B cell (primary cell): ENCODE measurements around the gene COL16A1. TPM values are rescaled to one million over a fixed set of nuclear protein-coding genes. Genes with fewer than 3 reads are reported as not detected.

Experiments used
- ATAC-seq: fragments of 200-7000 bp; cut with Tn5 transposase; one replicate; pipeline ENCODE4 v1.10.0; 2021; ENCODE audit warnings: low read depth, mild to moderate bottlenecking, moderate number of reproducible peaks, moderate library complexity
- CTCF ChIA-PET: fragments of 350-600 bp; sonication (Branson Sonifier 250); formaldehyde crosslinking; loops from one replicate; lab custom pipeline; 2021; ENCODE audit warnings: antibody characterized with exemption, inconsistent platforms; lab: Charles Lee
- POLR2A ChIA-PET: fragments of 350-600 bp; sonication (Branson Sonifier 250); formaldehyde crosslinking; loops from one replicate; lab custom pipeline; 2021; ENCODE audit warnings: antibody characterized with exemption; lab: Charles Lee
- DNase-seq: peaks from one replicate; pipeline ENCODE4 v3.0.0; 2013
- H2AFZ ChIP-seq: 2 replicates; pipeline ENCODE4 v1.6.1; 2012; ENCODE audit warnings: mild to moderate bottlenecking, low read depth, low read length; ENCODE audit not compliant: insufficient read depth, poor library complexity, severe bottlenecking
- H3K27ac ChIP-seq, 2 donors: 1 replicate in 1 of 2; 2 replicates in 1 of 2; pipeline ENCODE4 v1.5.1; 2012 to 2013; ENCODE audit warnings: low read length in 2 of 2, mild to moderate bottlenecking in 2 of 2, moderate library complexity in 1 of 2
- H3K27me3 ChIP-seq, 4 experiments: fragments of 200-600 bp in 1 of 4; sonication (generic) in 1 of 4; replicated peaks in 1 of 4; 1 replicate in 2 of 4; 2 replicates in 2 of 4; pipeline versions ENCODE4 v1.6.1 to v1.7.0; 2013 to 2016; ENCODE audit warnings: low read length in 3 of 4, mild to moderate bottlenecking in 2 of 4, mixed read lengths in 1 of 4, moderate library complexity in 1 of 4; ENCODE audit not compliant: insufficient read depth in 4 of 4, control insufficient read depth in 3 of 4; ENCODE audit errors: control extremely low read depth in 1 of 4
- H3K36me3 ChIP-seq, 2 experiments: replicated peaks in 1 of 2; 1 replicate in 1 of 2; 2 replicates in 1 of 2; pipeline versions ENCODE4 v1.6.1 to v1.7.1; 2013; ENCODE audit warnings: low read length in 1 of 2; ENCODE audit not compliant: insufficient read depth in 2 of 2, control insufficient read depth in 1 of 2; ENCODE audit errors: control extremely low read depth in 1 of 2, extremely low read depth in 1 of 2
- H3K4me1 ChIP-seq, 2 donors: fragments of 200-600 bp in 1 of 2; sonication (generic) in 1 of 2; 1 replicate in 1 of 2; 2 replicates in 1 of 2; pipeline versions ENCODE4 v1.5.1 to v1.6.1; 2013 to 2017; ENCODE audit warnings: low read length in 2 of 2; ENCODE audit not compliant: control insufficient read depth in 2 of 2, insufficient read depth in 2 of 2
- H3K4me2 ChIP-seq: replicated peaks from 2 replicates; pipeline ENCODE3; 2012; ENCODE audit warnings: mild to moderate bottlenecking, low read depth, low read length; ENCODE audit not compliant: poor library complexity, severe bottlenecking
- H3K4me3 ChIP-seq, 5 experiments: fragments of 200-600 bp in 1 of 5; sonication (generic) in 1 of 5; 1 replicate in 3 of 5; 2 replicates in 2 of 5; pipeline versions ENCODE4 v1.5.1 to v1.7.0; 2011 to 2016; ENCODE audit warnings: low read length in 4 of 5, mild to moderate bottlenecking in 4 of 5, low read depth in 2 of 5, control low read depth in 1 of 5, moderate library complexity in 1 of 5; ENCODE audit not compliant: insufficient read depth in 1 of 5; ENCODE audit errors: control extremely low read depth in 1 of 5, extremely low read depth in 1 of 5
- H3K79me2 ChIP-seq: fragments of 200-600 bp; sonication (generic); one replicate; pipeline ENCODE4 v1.6.0; 2016; ENCODE audit warnings: low read length; ENCODE audit not compliant: control insufficient read depth, insufficient read depth
- H3K9ac ChIP-seq: fragments of 200-600 bp; sonication (generic); 2 replicates; pipeline ENCODE4 v1.6.1; 2017; ENCODE audit warnings: mild to moderate bottlenecking, low read length, moderate library complexity
- H3K9me3 ChIP-seq, 3 donors: one replicate each; pipeline versions ENCODE4 v1.6.1 to v1.7.1; 2013; ENCODE audit warnings: low read length in 2 of 3; ENCODE audit not compliant: control insufficient read depth in 2 of 3, insufficient read depth in 1 of 3; ENCODE audit errors: control extremely low read depth in 1 of 3
- H4K20me1 ChIP-seq: 2 replicates; pipeline ENCODE4 v1.6.0; 2012; ENCODE audit warnings: mild to moderate bottlenecking, low read length; ENCODE audit not compliant: insufficient read depth, control insufficient read depth, poor library complexity, severe bottlenecking
- H3K27ac Mint-ChIP-seq: one replicate; pipeline ENCODE4 v1.8.0; 2021; ENCODE audit warnings: mixed read lengths
- H3K27me3 Mint-ChIP-seq: one replicate; pipeline ENCODE4 v1.8.0; 2021; ENCODE audit warnings: mixed read lengths
- H3K4me1 Mint-ChIP-seq: one replicate; pipeline ENCODE4 v1.8.0; 2021; ENCODE audit warnings: mixed read lengths
- H3K4me3 Mint-ChIP-seq: one replicate; pipeline ENCODE4 v1.8.0; 2021; ENCODE audit warnings: mixed read lengths
- H3K9me3 Mint-ChIP-seq: one replicate; pipeline ENCODE4 v1.8.0; 2022; ENCODE audit warnings: mixed read lengths; ENCODE audit not compliant: insufficient read depth
- EZH2 ChIP-seq: IDR thresholded peaks from 2 replicates; pipeline ENCODE4 v1.6.1; 2012; ENCODE audit warnings: borderline replicate concordance, low read depth, mild to moderate bottlenecking, moderate library complexity, low read length; ENCODE audit not compliant: insufficient read depth, poor library complexity, severe bottlenecking
- WGBS: methylation state at CpG from one replicate; pipeline ENCODE4 v1.1.5; 2013; ENCODE audit warnings: missing lambda C conversion rate; ENCODE audit not compliant: insufficient coverage; 5-methylcytosine and 5-hydroxymethylcytosine counted together
- intact Hi-C: fragments of 100-400 bp; cut with micrococcal nuclease; formaldehyde crosslinking; loops from one replicate; pipeline ENCODE4 v1.10.0; 2022
- polyA plus RNA-seq: library from polyadenylated mRNA; depleted of rRNA; stranded (reverse); fragments of >200 nt; gene quantifications from 2 replicates; pipeline ENCODE4 v1.2.3, GENCODE V29; 2012
- total RNA-seq, 2 donors: library from RNA; stranded (reverse); fragments of 120-200 nt in 1 of 2; gene quantifications; 1 replicate in 1 of 2; 2 replicates in 1 of 2; pipeline versions ENCODE4 v1.2.3 to v1.2.4, GENCODE V29; 2013 to 2022
- TF ChIP-seq, protein P1 (sequence below): fragments of 200-600 bp; IDR thresholded peaks from one replicate; pipeline ENCODE4 v1.8.0; 2022; ENCODE audit warnings: antibody characterized with exemption, mild to moderate bottlenecking

Gene COL16A1
- total and polyA plus RNA-seq, 2 donors (not counting 1 experiment from before 2014, with no cell fraction given) = 0.07 TPM; not detected in 1

DNA sequence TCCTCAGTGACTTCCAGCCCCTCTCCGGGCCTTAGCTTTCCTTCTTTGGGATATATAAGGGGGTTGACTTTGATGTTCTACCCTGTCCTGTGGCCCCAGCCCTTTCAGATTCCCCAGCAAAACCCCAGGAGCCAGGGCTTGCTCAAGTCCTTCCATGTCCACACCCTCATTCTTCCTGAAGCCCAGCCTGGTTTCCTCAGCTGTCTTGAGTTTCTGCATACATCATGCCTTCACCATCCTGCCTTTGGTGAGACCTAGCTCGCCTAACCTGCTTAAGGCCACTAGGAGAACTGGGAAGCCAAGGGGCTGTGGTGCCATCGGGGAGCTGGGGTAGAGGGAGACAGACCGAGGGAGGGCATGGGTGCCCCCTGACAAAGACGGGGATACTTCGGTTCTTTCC, 42.0 kb downstream of the COL16A1 start:
- no peak overlapping the region for H3K27ac ChIP-seq
- H2AFZ ChIP-seq = no peak overlapping the region
- 96% methylated on average over 4 of the region's 6 CpGs for WGBS
- H3K27me3 ChIP-seq = peaks cover 0 to 8% (median 0%) of the 10 kb centered on the region in 4 experiments
- H3K4me2 ChIP-seq = no peak overlapping the region
- no peaks in the 10 kb centered on the region for H3K36me3 ChIP-seq
- no peak overlapping the region for H3K9ac ChIP-seq
- Mint-ChIP-seq H3K4me1 (no peaks in the 10 kb centered on the region), H3K9me3 (no peaks in the 10 kb centered on the region), H3K4me3 (no peak overlapping the region), H3K27me3 (peaks cover 14% of the 10 kb centered on the region), H3K27ac (no peak overlapping the region)
- no peaks in the 10 kb centered on the region for H3K79me2 ChIP-seq
- ChIA-PET POLR2A (interaction anchor here (0.6 kb wide), 1 partner anchor 164 kb away, joined by 3 read pairs; no protein-coding TSS in a partner anchor), CTCF (interaction anchor here (0.5 to 10.8 kb wide), 8 partner anchors 11 to 831 kb away, joined by 3 to 184 read pairs (median 4); no protein-coding TSS in a partner anchor)
- TF ChIP-seq, protein P1, sequence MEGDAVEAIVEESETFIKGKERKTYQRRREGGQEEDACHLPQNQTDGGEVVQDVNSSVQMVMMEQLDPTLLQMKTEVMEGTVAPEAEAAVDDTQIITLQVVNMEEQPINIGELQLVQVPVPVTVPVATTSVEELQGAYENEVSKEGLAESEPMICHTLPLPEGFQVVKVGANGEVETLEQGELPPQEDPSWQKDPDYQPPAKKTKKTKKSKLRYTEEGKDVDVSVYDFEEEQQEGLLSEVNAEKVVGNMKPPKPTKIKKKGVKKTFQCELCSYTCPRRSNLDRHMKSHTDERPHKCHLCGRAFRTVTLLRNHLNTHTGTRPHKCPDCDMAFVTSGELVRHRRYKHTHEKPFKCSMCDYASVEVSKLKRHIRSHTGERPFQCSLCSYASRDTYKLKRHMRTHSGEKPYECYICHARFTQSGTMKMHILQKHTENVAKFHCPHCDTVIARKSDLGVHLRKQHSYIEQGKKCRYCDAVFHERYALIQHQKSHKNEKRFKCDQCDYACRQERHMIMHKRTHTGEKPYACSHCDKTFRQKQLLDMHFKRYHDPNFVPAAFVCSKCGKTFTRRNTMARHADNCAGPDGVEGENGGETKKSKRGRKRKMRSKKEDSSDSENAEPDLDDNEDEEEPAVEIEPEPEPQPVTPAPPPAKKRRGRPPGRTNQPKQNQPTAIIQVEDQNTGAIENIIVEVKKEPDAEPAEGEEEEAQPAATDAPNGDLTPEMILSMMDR = no peak
- TF ChIP-seq EZH2 = no peak
- H4K20me1 ChIP-seq = no peaks in the 10 kb centered on the region
- no peaks in the 10 kb centered on the region for H3K9me3 ChIP-seq
- intact Hi-C loops = loop anchor here (2.0 kb wide), 1 partner anchor 401 kb away; no protein-coding TSS in a partner anchor
- no peak for DNase-seq
- no peak overlapping the region for H3K4me3 ChIP-seq
- H3K4me1 ChIP-seq = no peaks in the 10 kb centered on the region
- no peak for ATAC-seq

DNA sequence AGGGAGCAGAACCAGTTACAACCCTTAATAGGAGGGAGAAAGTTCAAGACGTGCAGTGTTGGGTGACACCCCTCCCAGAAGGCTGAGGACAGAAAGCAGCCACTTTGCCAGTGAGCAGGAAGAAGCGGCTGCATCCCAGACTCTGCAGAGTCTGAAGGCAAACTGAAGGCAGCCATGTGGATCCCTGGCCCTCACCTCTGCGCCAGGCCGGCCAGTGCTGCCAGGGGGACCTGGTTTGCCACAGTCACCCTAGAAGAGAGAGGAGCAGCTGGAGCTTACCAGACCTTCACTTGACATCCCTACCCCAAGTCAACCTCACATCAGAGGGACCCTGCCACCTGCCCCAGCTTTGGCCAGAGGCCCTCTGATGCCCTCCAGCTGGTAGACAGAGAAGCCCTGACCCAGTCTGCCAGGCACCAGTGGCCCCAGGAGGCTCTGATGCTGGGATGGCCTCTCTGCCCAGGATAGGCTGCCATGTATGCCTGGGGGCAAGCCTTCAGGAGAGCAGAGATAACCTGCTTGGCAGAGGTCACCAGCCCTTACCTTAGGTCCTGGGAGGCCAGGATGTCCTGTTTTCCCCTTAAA, 42.9 kb downstream of the COL16A1 start:
- Mint-ChIP-seq H3K27ac (no peak overlapping the region), H3K27me3 (peaks cover 16% of the 10 kb centered on the region), H3K4me3 (no peak overlapping the region), H3K4me1 (no peaks in the 10 kb centered on the region), H3K9me3 (no peaks in the 10 kb centered on the region)
- ATAC-seq (no peak), DNase-seq (no peak)
- WGBS = 95% methylated on average over 4 of the region's 4 CpGs
- intact Hi-C loops = no loop called here
- TF ChIP-seq, protein P1 = no peak
- no peak for TF ChIP-seq EZH2
- no peak overlapping the region for H3K4me3 ChIP-seq
- no peaks in the 10 kb centered on the region for H4K20me1 ChIP-seq
- H2AFZ ChIP-seq = no peak overlapping the region
- CTCF ChIA-PET = interaction anchor here (0.8 to 10.8 kb wide), 6 partner anchors 10 to 129 kb away, joined by 3 to 184 read pairs (median 4); no protein-coding TSS in a partner anchor
- H3K9ac ChIP-seq = no peak overlapping the region
- H3K4me2 ChIP-seq = no peak overlapping the region
- POLR2A ChIA-PET = no interaction called here
- no peaks in the 10 kb centered on the region for H3K9me3 ChIP-seq
- no peaks in the 10 kb centered on the region for H3K79me2 ChIP-seq
- no peak overlapping the region for H3K27ac ChIP-seq
- H3K36me3 ChIP-seq = no peaks in the 10 kb centered on the region
- no peaks in the 10 kb centered on the region for H3K4me1 ChIP-seq
- peaks cover 0 to 11% (median 0%) of the 10 kb centered on the region in 4 experiments for H3K27me3 ChIP-seq
